Measurements from ENCODE around the gene RRP8. TPM values are rescaled to one million over a fixed set of nuclear protein-coding genes. Genes with fewer than 3 reads are reported as not detected.

Gene RRP8
- polyA plus RNA-seq, 3 donors = 21.0 to 25.8 (median 21.5) TPM

- DNase-seq (ENCODE audit: extremely low read depth in 1 of 11, low read depth in 9 of 11, low spot score in 4 of 11) = no peak
Measured at GRCh38 chr11:6608726-6609501, 5.5 kb upstream of the RRP8 start.

- DNase-seq (ENCODE audit: extremely low read depth in 1 of 11, low read depth in 9 of 11, low spot score in 4 of 11) = no peak
Measured at GRCh38 chr11:6608011-6608410, 4.6 kb upstream of the RRP8 start.

- DNase-seq (ENCODE audit: extremely low read depth in 1 of 11, low read depth in 9 of 11, low spot score in 4 of 11) = no peak
Measured at GRCh38 chr11:6607190-6607795, 3.9 kb upstream of the RRP8 start.

- peak; percentile 77 to 96 (median 87) for DNase-seq (ENCODE audit: extremely low read depth in 1 of 11, low read depth in 9 of 11, low spot score in 4 of 11)
Measured at GRCh38 chr11:6606471-6607189, 3.2 kb upstream of the RRP8 start.

GRCh38 chr11:6604790-6605189 is 1.4 kb upstream of the RRP8 start:
- peak in 1 of 11 donors; percentile 11 for DNase-seq (ENCODE audit: extremely low read depth in 1 of 11, low read depth in 9 of 11, low spot score in 4 of 11)

GRCh38 chr11:6604081-6604626 is 738 bp upstream of the RRP8 start:
- DNase-seq (ENCODE audit: extremely low read depth in 1 of 11, low read depth in 9 of 11, low spot score in 4 of 11) = peak in 6 of 11 donors; percentile 39 to 78 (median 64)

- DNase-seq (ENCODE audit: extremely low read depth in 1 of 11, low read depth in 9 of 11, low spot score in 4 of 11) = no peak
Measured at GRCh38 chr11:6602096-6602940, 1.1 kb downstream of the RRP8 start.

- DNase-seq (ENCODE audit: extremely low read depth in 1 of 11, low read depth in 9 of 11, low spot score in 4 of 11) = no peak
Measured at GRCh38 chr11:6601041-6601461, 2.4 kb downstream of the RRP8 start.

GRCh38 chr11:6599881-6600390 is 3.5 kb downstream of the RRP8 start:
- DNase-seq (ENCODE audit: extremely low read depth in 1 of 11, low read depth in 9 of 11, low spot score in 4 of 11) = no peak

- no peak for DNase-seq (ENCODE audit: extremely low read depth in 1 of 11, low read depth in 9 of 11, low spot score in 4 of 11)
Measured at GRCh38 chr11:6599449-6599848, 4.0 kb downstream of the RRP8 start.

GRCh38 chr11:6598555-6598954 is 4.9 kb downstream of the RRP8 start:
- no peak for DNase-seq (ENCODE audit: extremely low read depth in 1 of 11, low read depth in 9 of 11, low spot score in 4 of 11)

- no peak for DNase-seq (ENCODE audit: extremely low read depth in 1 of 11, low read depth in 9 of 11, low spot score in 4 of 11)
Measured at GRCh38 chr11:6596239-6596877, 7.1 kb downstream of the RRP8 start.

GRCh38 chr11:6594142-6594768 is 9.2 kb downstream of the RRP8 start:
- no peak for DNase-seq (ENCODE audit: extremely low read depth in 1 of 11, low read depth in 9 of 11, low spot score in 4 of 11)

GRCh38 chr11:6588018-6588417 is 15.4 kb downstream of the RRP8 start:
- no peak for DNase-seq (ENCODE audit: extremely low read depth in 1 of 11, low read depth in 9 of 11, low spot score in 4 of 11)

GRCh38 chr11:6587360-6587953 is 16.0 kb downstream of the RRP8 start:
- no peak for DNase-seq (ENCODE audit: extremely low read depth in 1 of 11, low read depth in 9 of 11, low spot score in 4 of 11)

GRCh38 chr11:6586434-6587359 is 16.7 kb downstream of the RRP8 start:
- DNase-seq (ENCODE audit: extremely low read depth in 1 of 11, low read depth in 9 of 11, low spot score in 4 of 11) = no peak

Data from renal cortex interstitium (tissue), 11 donors.